ENCODE results near the gene ECE1. TPM values are rescaled to one million over a fixed set of nuclear protein-coding genes. Genes with fewer than 3 reads are reported as not detected.
A peak's percentile ranks its signal among the peaks of the same experiment; 100 is the strongest.

ECE1 gene
- total RNA-seq, 1 donor from 2014 or later: 90.9 TPM

- H3K9me3 ChIP-seq: no peaks in the 10 kb centered on the region
- intact Hi-C loops (cut with DNase I): no loop called here
- no peaks in the 10 kb centered on the region for H3K36me3 ChIP-seq
- TF ChIP-seq CTCF (IDR thresholded peaks at IDR 0.05): no peak
- no peaks in the 10 kb centered on the region for H3K27me3 ChIP-seq (ENCODE audit: low read depth)
- H3K4me1 ChIP-seq: peaks cover 35% of the 10 kb centered on the region
- H3K27ac ChIP-seq: peak overlapping the region; percentile 11
- ATAC-seq (no peak), DNase-seq (no peak)
- no peak overlapping the region for H3K4me3 ChIP-seq
Observed at GRCh38 chr1:21308330-21308729, 18.1 kb upstream of the ECE1 start.

- DNase-seq: no peak
- no peak for TF ChIP-seq CTCF (IDR thresholded peaks at IDR 0.05)
- H3K27ac ChIP-seq: no peak overlapping the region
- no peaks in the 10 kb centered on the region for H3K9me3 ChIP-seq
- H3K4me3 ChIP-seq: no peak overlapping the region
- ATAC-seq: no peak
- no peaks in the 10 kb centered on the region for H3K36me3 ChIP-seq
- intact Hi-C loops (cut with DNase I): no loop called here
- H3K4me1 ChIP-seq: peaks cover 38% of the 10 kb centered on the region
- H3K27me3 ChIP-seq (ENCODE audit: low read depth): no peaks in the 10 kb centered on the region
Observed at GRCh38 chr1:21307663-21308305, 17.5 kb upstream of the ECE1 start.

GRCh38 chr1:21307210-21307609 is 16.9 kb upstream of the ECE1 start:
- Histone ChIP-seq H3K27me3 (ENCODE audit: low read depth) (no peaks in the 10 kb centered on the region), H3K36me3 (no peaks in the 10 kb centered on the region), H3K9me3 (no peaks in the 10 kb centered on the region), H3K4me3 (no peak overlapping the region), H3K27ac (no peak overlapping the region), H3K4me1 (peaks cover 44% of the 10 kb centered on the region)
- ATAC-seq (no peak), DNase-seq (no peak)
- no peak for TF ChIP-seq CTCF (IDR thresholded peaks at IDR 0.05)
- intact Hi-C loops (cut with DNase I): no loop called here

GRCh38 chr1:21305900-21306189 is 15.6 kb upstream of the ECE1 start:
- no peak for TF ChIP-seq CTCF (IDR thresholded peaks at IDR 0.05)

GRCh38 chr1:21305155-21305899 is 15.1 kb upstream of the ECE1 start:
- intact Hi-C loops (cut with DNase I): no loop called here
- ATAC-seq: no peak
- Histone ChIP-seq H3K36me3 (no peaks in the 10 kb centered on the region), H3K4me3 (no peak overlapping the region), H3K4me1 (peaks cover 46% of the 10 kb centered on the region), H3K27ac (no peak overlapping the region), H3K9me3 (no peaks in the 10 kb centered on the region), H3K27me3 (ENCODE audit: low read depth) (no peaks in the 10 kb centered on the region)
- DNase-seq: no peak
- TF ChIP-seq CTCF (IDR thresholded peaks at IDR 0.05): no peak

More at GRCh38 chr1:21305900-21306189, 15.6 kb upstream of the ECE1 start:
- Histone ChIP-seq H3K27me3 (ENCODE audit: low read depth) (no peaks in the 10 kb centered on the region), H3K4me1 (peaks cover 46% of the 10 kb centered on the region), H3K27ac (no peak overlapping the region), H3K36me3 (no peaks in the 10 kb centered on the region), H3K4me3 (no peak overlapping the region), H3K9me3 (no peaks in the 10 kb centered on the region)
- intact Hi-C loops (cut with DNase I): no loop called here
- ATAC-seq: no peak
- DNase-seq: no peak
